H9 (cell line): Measurements from ENCODE around the gene CHORDC1. TPM values are rescaled to one million over a fixed set of nuclear protein-coding genes. Genes with fewer than 3 reads are reported as not detected.
A peak's percentile ranks its signal among the peaks of the same experiment; 100 is the strongest.

Experiments
- DNase-seq: peaks from one replicate; pipeline ENCODE4 v3.0.0-alpha.2; 2017
- H2AFZ ChIP-seq: one replicate; pipeline ENCODE4 v1.6.1; 2013; ENCODE audit warnings: mild to moderate bottlenecking, low read length, control low read depth, moderate library complexity
- H2AK5ac ChIP-seq: 2 replicates; pipeline ENCODE4 v1.6.1; 2013; ENCODE audit warnings: low read length, control low read depth, mixed read lengths; ENCODE audit not compliant: insufficient read length
- H2BK120ac ChIP-seq: one replicate; pipeline ENCODE4 v1.6.1; 2013; ENCODE audit warnings: low read depth, mild to moderate bottlenecking, low read length, control low read depth, inconsistent platforms; ENCODE audit not compliant: poor library complexity, severe bottlenecking
- H2BK12ac ChIP-seq: 2 replicates; pipeline ENCODE4 v1.6.1; 2013; ENCODE audit warnings: low read length, control low read depth, mixed read lengths, low read depth; ENCODE audit not compliant: insufficient read length
- H2BK15ac ChIP-seq: 2 replicates; pipeline ENCODE4 v1.6.1; 2013; ENCODE audit warnings: low read depth, low read length, control low read depth
- H2BK20ac ChIP-seq: one replicate; pipeline ENCODE4 v1.6.1; 2013; ENCODE audit warnings: low read depth, mild to moderate bottlenecking, low read length, control low read depth, inconsistent platforms; ENCODE audit not compliant: poor library complexity, severe bottlenecking
- H2BK5ac ChIP-seq: 2 replicates; pipeline ENCODE4 v1.6.1; 2013; ENCODE audit warnings: low read length, control low read depth, mixed read lengths; ENCODE audit not compliant: insufficient read length
- H3K14ac ChIP-seq: 2 replicates; pipeline ENCODE4 v1.6.1; 2013; ENCODE audit warnings: low read length, control low read depth; ENCODE audit not compliant: insufficient read depth
- H3K18ac ChIP-seq: 2 replicates; pipeline ENCODE4 v1.6.1; 2013; ENCODE audit warnings: low read depth, mild to moderate bottlenecking, mixed read lengths, low read length, control low read depth; ENCODE audit not compliant: insufficient read length
- H3K23ac ChIP-seq: 2 replicates; pipeline ENCODE4 v1.6.1; 2013; ENCODE audit warnings: low read length, control low read depth, mixed read lengths, low read depth; ENCODE audit not compliant: insufficient read length
- H3K23me2 ChIP-seq: 2 replicates; pipeline ENCODE4 v1.6.1; 2013; ENCODE audit warnings: low read depth, mild to moderate bottlenecking, mixed read lengths, low read length, control low read depth; ENCODE audit not compliant: insufficient read length, poor library complexity, severe bottlenecking
- H3K27ac ChIP-seq: 2 replicates; pipeline ENCODE4 v1.5.1; 2013; ENCODE audit warnings: low read length, control low read depth, mixed read lengths, low read depth; ENCODE audit not compliant: insufficient read length
- H3K27me3 ChIP-seq: 2 replicates; pipeline ENCODE4 v1.6.1; 2013; ENCODE audit warnings: low read length, control low read depth, inconsistent platforms; ENCODE audit not compliant: insufficient read depth
- H3K4ac ChIP-seq: 2 replicates; pipeline ENCODE4 v1.6.1; 2013; ENCODE audit warnings: low read depth, mild to moderate bottlenecking, control low read depth, inconsistent platforms, low read length, moderate library complexity
- H3K4me1 ChIP-seq: 2 replicates; pipeline ENCODE4 v1.6.1; 2013; ENCODE audit warnings: low read length, control low read depth, inconsistent platforms; ENCODE audit not compliant: insufficient read depth
- H3K4me2 ChIP-seq: 2 replicates; pipeline ENCODE4 v1.6.1; 2013; ENCODE audit warnings: low read length, control low read depth, mixed read lengths; ENCODE audit not compliant: insufficient read length, insufficient read depth
- H3K56ac ChIP-seq: 2 replicates; pipeline ENCODE4 v1.6.1; 2013; ENCODE audit warnings: low read depth, mild to moderate bottlenecking, mixed read lengths, low read length, control low read depth; ENCODE audit not compliant: insufficient read length
- H3K79me1 ChIP-seq: 2 replicates; pipeline ENCODE4 v1.6.1; 2013; ENCODE audit warnings: low read depth, mild to moderate bottlenecking, moderate library complexity, low read length, control low read depth, inconsistent platforms; ENCODE audit not compliant: insufficient read depth, poor library complexity, severe bottlenecking
- H3K79me2 ChIP-seq: 2 replicates; pipeline ENCODE4 v1.6.1; 2013; ENCODE audit warnings: low read length, control low read depth, inconsistent platforms; ENCODE audit not compliant: insufficient read depth
- H3K9ac ChIP-seq: 2 replicates; pipeline ENCODE4 v1.6.1; 2013; ENCODE audit warnings: low read length, control low read depth, mixed read lengths; ENCODE audit not compliant: insufficient read length; ENCODE audit errors: extremely low read depth
- H3K9me3 ChIP-seq: one replicate; pipeline ENCODE4 v1.6.1; 2013; ENCODE audit warnings: low read depth, low read length, inconsistent platforms; ENCODE audit not compliant: control insufficient read depth
- H3T11ph ChIP-seq: one replicate; pipeline ENCODE4 v1.6.1; 2013; ENCODE audit warnings: mild to moderate bottlenecking, low read length, control low read depth, inconsistent platforms
- H4K20me1 ChIP-seq: one replicate; pipeline ENCODE4 v1.6.1; 2013; ENCODE audit not compliant: control insufficient read depth, insufficient read length, insufficient read depth
- H4K5ac ChIP-seq: 2 replicates; pipeline ENCODE4 v1.6.1; 2013; ENCODE audit warnings: low read depth, mild to moderate bottlenecking, mixed read lengths, low read length, control low read depth; ENCODE audit not compliant: insufficient read length
- H4K8ac ChIP-seq: replicated peaks from 2 replicates; pipeline ENCODE4 v1.6.1; 2013; ENCODE audit warnings: low read length, control low read depth, mixed read lengths, low read depth; ENCODE audit not compliant: insufficient read length
- H4K91ac ChIP-seq: 2 replicates; pipeline ENCODE4 v1.6.1; 2013; ENCODE audit warnings: low read depth, mild to moderate bottlenecking, moderate library complexity, mixed read lengths, low read length, control low read depth; ENCODE audit not compliant: insufficient read length
- H3K27ac Mint-ChIP-seq, 3 experiments: 2 replicates in 2 of 3; 3 replicates in 1 of 3; pipeline ENCODE4 v1.8.0; 2020 to 2021; ENCODE audit warnings: mixed read lengths in 3 of 3, mild to moderate bottlenecking in 1 of 3, moderate library complexity in 1 of 3
- H3K27me3 Mint-ChIP-seq: 2 replicates; pipeline ENCODE4 v1.8.0; 2021; ENCODE audit warnings: low read depth, mild to moderate bottlenecking, moderate library complexity, mixed read lengths
- H3K36me3 Mint-ChIP-seq, 3 experiments: 2 replicates in 2 of 3; 3 replicates in 1 of 3; pipeline ENCODE4 v1.8.0; 2020 to 2021; ENCODE audit warnings: low read depth in 3 of 3, mixed read lengths in 3 of 3; ENCODE audit not compliant: insufficient read depth in 1 of 3
- H3K4me1 Mint-ChIP-seq, 2 experiments: 2 replicates each; pipeline ENCODE4 v1.8.0; 2020; ENCODE audit warnings: mixed read lengths in 2 of 2
- H3K4me3 Mint-ChIP-seq, 2 experiments: 2 replicates in 1 of 2; 3 replicates in 1 of 2; pipeline ENCODE4 v1.8.0; 2020 to 2021; ENCODE audit warnings: mild to moderate bottlenecking in 2 of 2, mixed read lengths in 2 of 2, moderate library complexity in 1 of 2
- H3K9me3 Mint-ChIP-seq, 2 experiments: 2 replicates in 1 of 2; 3 replicates in 1 of 2; pipeline ENCODE4 v1.8.0; 2020; ENCODE audit warnings: mild to moderate bottlenecking in 2 of 2, mixed read lengths in 2 of 2, moderate library complexity in 1 of 2
- CTCF ChIP-seq: fragments of 200-600 bp; sonication (generic); conservative IDR thresholded peaks from 3 replicates; pipeline ENCODE4 v1.8.0; 2021; ENCODE audit warnings: antibody characterized with exemption, mild to moderate bottlenecking
- WGBS: extraction: QIAGEN DNeasy Blood & Tissue Kit; methylation state at CpG from one replicate; pipeline ENCODE4 v1.1.7; 2013; ENCODE audit warnings: missing lambda C conversion rate, low lambda C conversion rate, mixed read lengths; ENCODE audit not compliant: insufficient read length; ENCODE audit errors: extremely low coverage; 5-methylcytosine and 5-hydroxymethylcytosine counted together
- total RNA-seq: library from RNA; stranded (reverse); gene quantifications from 2 replicates; pipeline ENCODE4 v1.2.1, GENCODE V29; 2021

CHORDC1 gene
- total RNA-seq, 1 experiment from 2014 or later: 77.7 TPM

GRCh38 chr11:90228056-90228455 is 5.2 kb upstream of the CHORDC1 start:
- H3K4me3 Mint-ChIP-seq: no peak overlapping the region
- H4K8ac ChIP-seq: no peak overlapping the region
- no peaks in the 10 kb centered on the region for H3K27me3 Mint-ChIP-seq
- no peak overlapping the region for H3K4me2 ChIP-seq
- H3K14ac ChIP-seq: no peak overlapping the region
- H3K4me1 ChIP-seq: 0 out of 2 replicates have a peak, but pooled peaks cover 2% of the 10 kb centered on the region
- no peak overlapping the region for H2BK5ac ChIP-seq
- peak overlapping the region in 1 of 3 experiments; percentile 18; a peak in 1 of 7 replicates for H3K27ac Mint-ChIP-seq
- H3K79me1 ChIP-seq: no peaks in the 10 kb centered on the region
- TF ChIP-seq CTCF: no peak
- H3K56ac ChIP-seq: no peak overlapping the region
- H3K27ac ChIP-seq: no peak overlapping the region
- no peak overlapping the region for H2BK120ac ChIP-seq
- no peaks in the 10 kb centered on the region for H3K27me3 ChIP-seq
- H3K23me2 ChIP-seq: peaks cover 3% of the 10 kb centered on the region
- peaks cover 9 to 12% of the 10 kb centered on the region in 2 experiments; a peak in 3 of 5 replicates for H3K9me3 Mint-ChIP-seq
- no peaks in the 10 kb centered on the region; the same call in 1 of the 2 replicates for H3K79me2 ChIP-seq
- no peak overlapping the region for H2AK5ac ChIP-seq
- no peak overlapping the region for H2BK15ac ChIP-seq
- H3K23ac ChIP-seq: no peak overlapping the region
- H3K9ac ChIP-seq: no peak overlapping the region
- no CpG with 5 or more reads among the region's 3 CpGs for WGBS
- no peak overlapping the region for H2BK12ac ChIP-seq
- peaks cover 26 to 44% of the 10 kb centered on the region in 2 experiments for H3K4me1 Mint-ChIP-seq
- no peak overlapping the region for H2BK20ac ChIP-seq
- H3T11ph ChIP-seq: no peak overlapping the region
- H3K4ac ChIP-seq: no peak overlapping the region
- no peak overlapping the region for H4K91ac ChIP-seq
- H3K18ac ChIP-seq: no peak overlapping the region
- peak; percentile 48 for DNase-seq
- peaks cover 0 to 18% (median 0%) of the 10 kb centered on the region in 3 experiments; a peak in 3 of 7 replicates for H3K36me3 Mint-ChIP-seq
- no peak overlapping the region for H2AFZ ChIP-seq
- H4K20me1 ChIP-seq: no peaks in the 10 kb centered on the region
- H3K9me3 ChIP-seq: no peaks in the 10 kb centered on the region
- H4K5ac ChIP-seq: no peak overlapping the region
